NCI-H2107 (cell line): ENCODE results near the gene IL1RAPL1.
"Not testable (repeated sequence)": the region's sequence is repeated elsewhere in the genome, so short reads cannot be mapped to it uniquely, and the experiment has no call there.

ENCODE experiments used
- DNase-seq: peaks from one replicate; lab custom pipeline; 2025; lab: John Stamatoyannopoulos, UW

Gene IL1RAPL1

GRCh38 chrX:29113221-29113620, 526.0 kb downstream of the IL1RAPL1 start:
- DNase-seq = no peak

- not testable (repeated sequence) for DNase-seq
These were observed 535.6 kb downstream of the IL1RAPL1 start for GRCh38 chrX:29122817-29123216.

- no peak for DNase-seq
These were observed 543.7 kb downstream of the IL1RAPL1 start for GRCh38 chrX:29130905-29131304.

DNA sequence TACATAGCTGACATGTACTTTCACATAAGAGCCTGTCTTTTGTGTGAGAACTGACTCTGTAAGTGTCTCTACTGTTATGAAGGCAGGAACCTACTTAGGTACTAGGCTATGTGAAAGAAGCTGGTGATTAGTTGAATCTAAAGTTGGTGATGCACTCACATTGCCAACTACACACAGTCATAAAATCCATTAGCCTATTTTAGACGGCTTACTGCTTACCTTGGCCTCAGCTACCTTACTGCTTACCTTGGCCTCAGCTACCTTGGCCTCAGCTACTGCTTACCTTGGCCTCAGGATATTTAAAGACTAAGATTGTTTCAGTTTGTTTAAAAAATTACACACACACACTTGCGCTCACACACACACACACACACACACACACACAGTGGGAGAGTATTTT, 549.7 kb downstream of the IL1RAPL1 start:
- no peak for DNase-seq

GRCh38 chrX:29138003-29138402, 550.8 kb downstream of the IL1RAPL1 start:
- no peak for DNase-seq

- no peak for DNase-seq
These were observed 556.1 kb downstream of the IL1RAPL1 start for GRCh38 chrX:29143356-29143755.

GRCh38 chrX:29143756-29144155, 556.5 kb downstream of the IL1RAPL1 start:
- DNase-seq = no peak

GRCh38 chrX:29145316-29145715, 558.1 kb downstream of the IL1RAPL1 start:
- no peak for DNase-seq

GRCh38 chrX:29148511-29148910, 561.3 kb downstream of the IL1RAPL1 start:
- no peak for DNase-seq

- no peak for DNase-seq
These were observed 568.0 kb downstream of the IL1RAPL1 start for GRCh38 chrX:29155286-29155685.

DNA sequence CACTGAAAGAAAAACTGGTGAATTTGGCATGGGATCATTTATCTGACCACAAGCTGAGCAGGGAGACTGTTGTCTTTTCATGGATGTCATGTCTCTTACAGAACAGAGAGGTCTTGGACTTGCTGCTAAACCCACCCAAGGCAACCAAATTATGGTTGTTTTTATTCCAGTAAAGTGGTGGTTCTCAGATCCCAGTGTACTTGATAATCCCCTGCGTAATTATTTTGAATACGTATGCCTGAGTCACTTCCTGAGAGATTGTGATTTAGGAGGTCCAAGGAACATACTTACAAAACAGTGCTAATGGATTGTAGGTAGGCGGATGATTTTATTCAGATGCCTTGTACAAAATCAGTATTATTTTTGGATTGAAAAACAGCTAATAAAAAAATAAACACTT, 585.6 kb downstream of the IL1RAPL1 start:
- DNase-seq = no peak

DNA sequence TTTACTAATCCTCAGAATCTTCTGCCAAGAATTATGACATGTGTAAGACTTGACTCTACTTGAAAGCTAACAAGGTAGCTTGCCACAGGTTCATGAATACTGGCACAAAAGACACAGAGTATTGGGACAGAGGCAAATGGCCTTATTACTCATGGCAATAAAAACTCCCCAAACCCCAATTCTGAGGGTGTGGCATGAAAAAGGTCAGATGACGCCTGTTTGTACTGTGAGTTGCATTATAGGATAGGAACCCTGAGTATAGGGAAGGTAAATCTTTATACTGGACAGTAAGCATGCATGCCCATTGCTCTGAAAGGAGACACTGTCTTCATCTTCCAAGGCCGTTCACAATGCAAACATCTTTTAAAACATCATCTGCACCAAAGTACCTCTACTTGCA, 600.0 kb downstream of the IL1RAPL1 start:
- DNase-seq = no peak

DNA sequence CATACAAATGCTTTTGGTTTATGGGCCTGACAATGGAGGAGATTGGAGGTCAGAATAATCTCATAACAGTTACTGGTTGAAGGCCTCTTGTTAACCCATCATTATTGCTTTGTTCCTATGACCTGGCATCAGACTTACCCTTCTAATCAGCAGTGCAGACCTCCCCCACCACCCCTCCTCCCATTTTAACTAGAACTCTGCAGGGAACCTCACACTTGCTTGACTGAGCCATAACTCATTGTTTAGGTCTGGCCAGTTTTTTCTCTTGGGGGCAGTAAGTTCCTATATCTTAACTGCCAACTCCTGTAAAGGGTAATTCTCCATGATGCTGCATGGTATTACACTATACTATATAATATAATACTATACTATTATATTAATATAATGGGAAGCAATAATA, 609.3 kb downstream of the IL1RAPL1 start:
- DNase-seq = no peak

DNA sequence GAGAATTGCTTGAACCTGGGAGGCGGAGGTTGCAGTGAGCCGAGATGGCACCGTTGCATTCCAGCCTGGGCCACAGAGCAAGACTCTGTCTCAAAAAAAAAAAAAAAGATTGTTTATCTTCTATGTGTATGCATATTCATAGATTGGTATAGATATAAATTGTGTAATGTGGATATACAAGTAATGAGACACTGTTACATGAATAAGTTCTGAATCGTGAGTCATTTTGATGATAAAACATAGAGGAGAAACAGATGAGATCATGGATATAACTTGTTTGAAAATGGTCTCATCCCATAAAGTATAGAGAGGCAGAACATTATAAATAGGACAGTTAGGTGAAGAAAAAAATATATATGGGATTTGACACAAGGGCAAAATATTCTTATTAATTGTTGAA, 628.0 kb downstream of the IL1RAPL1 start:
- DNase-seq = no peak

DNA sequence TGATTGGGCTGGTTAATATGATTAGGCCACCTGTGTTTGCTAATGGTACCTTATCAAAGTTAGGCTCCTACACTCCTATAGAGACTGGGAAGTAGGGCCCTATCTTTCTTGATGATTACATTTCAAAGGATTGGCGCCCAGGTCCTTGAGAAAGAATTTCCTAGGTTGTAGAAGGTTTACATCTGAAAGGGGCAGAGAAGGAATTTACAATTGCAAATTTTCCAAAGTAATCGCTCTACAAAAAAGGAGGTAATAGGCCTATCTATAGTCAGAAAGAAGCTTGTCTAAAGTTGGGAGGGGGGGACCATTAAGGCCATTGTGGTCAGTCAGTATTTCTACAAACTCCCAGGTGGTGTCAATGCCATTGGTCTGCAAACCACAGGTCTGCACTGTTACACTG, 638.4 kb downstream of the IL1RAPL1 start:
- DNase-seq = no peak

- no peak for DNase-seq
These were observed 642.6 kb downstream of the IL1RAPL1 start for GRCh38 chrX:29229802-29230201.

- no peak for DNase-seq
These were observed 644.6 kb downstream of the IL1RAPL1 start for GRCh38 chrX:29231800-29232199.

GRCh38 chrX:29233592-29234183, 646.4 kb downstream of the IL1RAPL1 start:
- no peak for DNase-seq

GRCh38 chrX:29237972-29238371, 650.7 kb downstream of the IL1RAPL1 start:
- no peak for DNase-seq

- no peak for DNase-seq
These were observed 654.6 kb downstream of the IL1RAPL1 start for GRCh38 chrX:29241809-29242208.

DNA sequence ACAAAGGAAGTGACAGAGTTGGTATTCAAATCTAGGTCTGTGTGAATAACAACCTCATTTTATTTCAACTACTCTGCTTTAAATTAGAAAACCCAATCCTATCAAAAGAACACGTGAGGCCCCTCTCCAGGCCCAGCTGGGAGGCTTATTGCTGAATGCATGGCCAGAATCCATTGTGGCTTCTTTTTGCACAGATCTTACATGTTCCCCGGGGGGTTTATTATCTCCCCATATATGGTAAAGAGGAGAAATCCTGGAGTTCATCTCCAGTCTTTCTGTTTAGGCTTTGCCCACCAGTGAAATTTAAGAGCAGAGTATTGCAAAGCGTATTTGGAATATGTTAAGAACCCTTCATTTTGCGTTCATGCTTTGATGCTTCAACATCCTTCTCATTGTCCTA, 655.6 kb downstream of the IL1RAPL1 start:
- no peak for DNase-seq

DNA sequence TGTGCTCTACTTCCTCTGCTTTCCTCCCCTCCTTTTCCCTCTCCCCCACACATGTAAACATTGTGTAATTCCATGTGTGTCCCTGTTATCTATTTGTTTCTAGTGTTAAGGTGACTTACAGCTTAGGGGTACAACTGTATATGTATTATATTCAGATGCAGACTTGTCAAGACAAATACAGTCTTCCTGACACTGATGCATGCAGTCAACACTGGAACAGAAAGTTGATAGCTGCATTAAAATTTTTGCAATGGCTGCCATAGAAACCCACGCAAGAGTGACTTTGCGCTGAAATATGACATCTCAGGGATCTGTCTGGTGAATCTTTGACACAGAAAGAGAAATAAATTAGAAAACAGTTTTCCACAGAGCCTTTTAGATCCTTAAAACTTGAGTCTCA, 656.7 kb downstream of the IL1RAPL1 start:
- DNase-seq = no peak

DNA sequence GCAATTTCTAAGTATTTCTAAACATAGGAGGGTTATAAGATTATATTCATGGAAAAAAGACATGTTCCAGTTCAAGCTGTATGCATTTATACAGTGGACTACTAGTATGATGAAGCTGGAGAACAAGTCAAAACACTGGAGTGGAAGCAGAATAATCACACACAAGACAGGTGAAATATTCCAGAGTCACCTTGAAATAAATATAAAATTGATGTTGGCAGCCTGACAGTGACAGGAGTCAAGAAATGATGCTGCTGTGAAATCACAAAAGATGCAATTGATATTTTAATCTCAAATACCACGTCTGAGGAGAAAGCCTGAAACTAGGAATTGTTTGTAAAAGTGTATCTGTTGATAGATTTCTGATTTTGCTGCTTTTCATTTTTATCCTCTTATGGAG, 667.3 kb downstream of the IL1RAPL1 start:
- no peak for DNase-seq

- no peak for DNase-seq
These were observed 670.3 kb downstream of the IL1RAPL1 start for GRCh38 chrX:29257521-29257920.

GRCh38 chrX:29269390-29269789, 682.1 kb downstream of the IL1RAPL1 start:
- DNase-seq = no peak
